Liver (tissue), 3 donors: Measurements from ENCODE around the gene CD14.

Source experiments
- EGR1 ChIP-seq, 2 donors: IDR thresholded peaks; 2 replicates each; pipeline ENCODE4 v1.6.1; 2016 to 2018; ENCODE audit warnings: antibody characterized with exemption in 2 of 2, low read depth in 2 of 2
- FOXA1 ChIP-seq: IDR thresholded peaks from 2 replicates; pipeline ENCODE4 v1.6.1; 2016; ENCODE audit warnings: antibody characterized with exemption
- GABPA ChIP-seq, 2 donors: IDR thresholded peaks in 1 of 2; conservative IDR thresholded peaks in 1 of 2; 2 replicates each; pipeline ENCODE4 v1.6.1; 2016; ENCODE audit warnings: antibody characterized with exemption in 2 of 2, mild to moderate bottlenecking in 1 of 2, moderate library complexity in 1 of 2
- SP1 ChIP-seq: IDR thresholded peaks from 2 replicates; pipeline ENCODE4 v1.6.1; 2018; ENCODE audit warnings: antibody characterized with exemption, mild to moderate bottlenecking
- TAF1 ChIP-seq: conservative IDR thresholded peaks from 2 replicates; pipeline ENCODE4 v1.6.1; 2016; ENCODE audit warnings: antibody characterized with exemption, mild to moderate bottlenecking
- YY1 ChIP-seq: IDR thresholded peaks from 2 replicates; pipeline ENCODE4 v1.6.1; 2016; ENCODE audit warnings: antibody characterized with exemption, mild to moderate bottlenecking
- TF ChIP-seq, protein P1 (sequence below): fragments of 150-350 bp; IDR thresholded peaks from 2 replicates; pipeline ENCODE4 v1.5.1; 2017; ENCODE audit warnings: improper control_type of control experiment, low read depth, low read length; ENCODE audit not compliant: missing input control
- TF ChIP-seq, protein P2 (sequence below): IDR thresholded peaks from 2 replicates; pipeline ENCODE4 v1.6.1; 2016; ENCODE audit warnings: antibody characterized with exemption, mild to moderate bottlenecking
- TF ChIP-seq, protein P3 (sequence below): IDR thresholded peaks from 2 replicates; pipeline ENCODE4 v1.6.1; 2016; ENCODE audit warnings: antibody characterized with exemption
- TF ChIP-seq, protein P4 (sequence below): IDR thresholded peaks from 2 replicates; pipeline ENCODE4 v1.6.1; 2016; ENCODE audit warnings: antibody characterized with exemption
- TF ChIP-seq, protein P5 (sequence below): IDR thresholded peaks from 2 replicates; pipeline ENCODE4 v1.6.1; 2016; ENCODE audit warnings: antibody characterized with exemption
- donor health status: healthy.
- donor health status: healthy.

DNA sequence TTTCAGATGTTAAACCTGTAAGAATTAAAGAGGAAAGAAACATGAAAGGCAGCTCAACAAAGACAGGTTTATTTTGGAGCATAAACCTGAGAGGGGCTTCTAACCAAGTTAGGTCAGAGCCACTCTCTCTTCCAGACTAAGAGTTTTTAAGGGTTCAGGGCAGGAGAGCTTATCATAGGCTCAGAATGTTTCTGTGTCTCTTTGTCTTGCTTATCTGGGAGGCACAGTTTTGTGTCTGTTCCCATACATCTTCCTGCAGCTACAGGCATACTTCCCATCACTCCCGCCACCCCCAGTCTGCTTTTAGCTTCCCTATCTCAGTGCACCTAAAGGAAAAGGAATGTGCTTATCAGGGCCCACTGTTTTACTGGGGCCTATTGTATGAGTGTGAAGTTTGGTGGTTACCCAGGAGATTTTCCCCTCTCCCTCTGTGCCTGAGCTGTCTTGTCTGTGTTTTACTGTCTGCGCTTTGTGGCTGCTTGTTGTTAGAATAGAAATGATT, 21.9 kb downstream of the CD14 start:
- TF ChIP-seq, protein P1, sequence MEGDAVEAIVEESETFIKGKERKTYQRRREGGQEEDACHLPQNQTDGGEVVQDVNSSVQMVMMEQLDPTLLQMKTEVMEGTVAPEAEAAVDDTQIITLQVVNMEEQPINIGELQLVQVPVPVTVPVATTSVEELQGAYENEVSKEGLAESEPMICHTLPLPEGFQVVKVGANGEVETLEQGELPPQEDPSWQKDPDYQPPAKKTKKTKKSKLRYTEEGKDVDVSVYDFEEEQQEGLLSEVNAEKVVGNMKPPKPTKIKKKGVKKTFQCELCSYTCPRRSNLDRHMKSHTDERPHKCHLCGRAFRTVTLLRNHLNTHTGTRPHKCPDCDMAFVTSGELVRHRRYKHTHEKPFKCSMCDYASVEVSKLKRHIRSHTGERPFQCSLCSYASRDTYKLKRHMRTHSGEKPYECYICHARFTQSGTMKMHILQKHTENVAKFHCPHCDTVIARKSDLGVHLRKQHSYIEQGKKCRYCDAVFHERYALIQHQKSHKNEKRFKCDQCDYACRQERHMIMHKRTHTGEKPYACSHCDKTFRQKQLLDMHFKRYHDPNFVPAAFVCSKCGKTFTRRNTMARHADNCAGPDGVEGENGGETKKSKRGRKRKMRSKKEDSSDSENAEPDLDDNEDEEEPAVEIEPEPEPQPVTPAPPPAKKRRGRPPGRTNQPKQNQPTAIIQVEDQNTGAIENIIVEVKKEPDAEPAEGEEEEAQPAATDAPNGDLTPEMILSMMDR: no peak
- TF ChIP-seq YY1 (no peak), TAF1 (no peak), SP1 (no peak), GABPA (IDR thresholded peaks at IDR 0.05 in 1 of 2, conservative IDR thresholded peaks at IDR 0.05 in 1 of 2) (no peak), FOXA1 (no peak), EGR1 (IDR thresholded peaks at IDR 0.05; ENCODE audit: low read depth in 2 of 2) (no peak)
- TF ChIP-seq, protein P2, sequence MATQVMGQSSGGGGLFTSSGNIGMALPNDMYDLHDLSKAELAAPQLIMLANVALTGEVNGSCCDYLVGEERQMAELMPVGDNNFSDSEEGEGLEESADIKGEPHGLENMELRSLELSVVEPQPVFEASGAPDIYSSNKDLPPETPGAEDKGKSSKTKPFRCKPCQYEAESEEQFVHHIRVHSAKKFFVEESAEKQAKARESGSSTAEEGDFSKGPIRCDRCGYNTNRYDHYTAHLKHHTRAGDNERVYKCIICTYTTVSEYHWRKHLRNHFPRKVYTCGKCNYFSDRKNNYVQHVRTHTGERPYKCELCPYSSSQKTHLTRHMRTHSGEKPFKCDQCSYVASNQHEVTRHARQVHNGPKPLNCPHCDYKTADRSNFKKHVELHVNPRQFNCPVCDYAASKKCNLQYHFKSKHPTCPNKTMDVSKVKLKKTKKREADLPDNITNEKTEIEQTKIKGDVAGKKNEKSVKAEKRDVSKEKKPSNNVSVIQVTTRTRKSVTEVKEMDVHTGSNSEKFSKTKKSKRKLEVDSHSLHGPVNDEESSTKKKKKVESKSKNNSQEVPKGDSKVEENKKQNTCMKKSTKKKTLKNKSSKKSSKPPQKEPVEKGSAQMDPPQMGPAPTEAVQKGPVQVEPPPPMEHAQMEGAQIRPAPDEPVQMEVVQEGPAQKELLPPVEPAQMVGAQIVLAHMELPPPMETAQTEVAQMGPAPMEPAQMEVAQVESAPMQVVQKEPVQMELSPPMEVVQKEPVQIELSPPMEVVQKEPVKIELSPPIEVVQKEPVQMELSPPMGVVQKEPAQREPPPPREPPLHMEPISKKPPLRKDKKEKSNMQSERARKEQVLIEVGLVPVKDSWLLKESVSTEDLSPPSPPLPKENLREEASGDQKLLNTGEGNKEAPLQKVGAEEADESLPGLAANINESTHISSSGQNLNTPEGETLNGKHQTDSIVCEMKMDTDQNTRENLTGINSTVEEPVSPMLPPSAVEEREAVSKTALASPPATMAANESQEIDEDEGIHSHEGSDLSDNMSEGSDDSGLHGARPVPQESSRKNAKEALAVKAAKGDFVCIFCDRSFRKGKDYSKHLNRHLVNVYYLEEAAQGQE: no peak
- TF ChIP-seq, protein P3, sequence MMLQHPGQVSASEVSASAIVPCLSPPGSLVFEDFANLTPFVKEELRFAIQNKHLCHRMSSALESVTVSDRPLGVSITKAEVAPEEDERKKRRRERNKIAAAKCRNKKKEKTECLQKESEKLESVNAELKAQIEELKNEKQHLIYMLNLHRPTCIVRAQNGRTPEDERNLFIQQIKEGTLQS: no peak
- TF ChIP-seq, protein P4, sequence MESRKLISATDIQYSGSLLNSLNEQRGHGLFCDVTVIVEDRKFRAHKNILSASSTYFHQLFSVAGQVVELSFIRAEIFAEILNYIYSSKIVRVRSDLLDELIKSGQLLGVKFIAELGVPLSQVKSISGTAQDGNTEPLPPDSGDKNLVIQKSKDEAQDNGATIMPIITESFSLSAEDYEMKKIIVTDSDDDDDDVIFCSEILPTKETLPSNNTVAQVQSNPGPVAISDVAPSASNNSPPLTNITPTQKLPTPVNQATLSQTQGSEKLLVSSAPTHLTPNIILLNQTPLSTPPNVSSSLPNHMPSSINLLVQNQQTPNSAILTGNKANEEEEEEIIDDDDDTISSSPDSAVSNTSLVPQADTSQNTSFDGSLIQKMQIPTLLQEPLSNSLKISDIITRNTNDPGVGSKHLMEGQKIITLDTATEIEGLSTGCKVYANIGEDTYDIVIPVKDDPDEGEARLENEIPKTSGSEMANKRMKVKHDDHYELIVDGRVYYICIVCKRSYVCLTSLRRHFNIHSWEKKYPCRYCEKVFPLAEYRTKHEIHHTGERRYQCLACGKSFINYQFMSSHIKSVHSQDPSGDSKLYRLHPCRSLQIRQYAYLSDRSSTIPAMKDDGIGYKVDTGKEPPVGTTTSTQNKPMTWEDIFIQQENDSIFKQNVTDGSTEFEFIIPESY: no peak
- TF ChIP-seq, protein P5, sequence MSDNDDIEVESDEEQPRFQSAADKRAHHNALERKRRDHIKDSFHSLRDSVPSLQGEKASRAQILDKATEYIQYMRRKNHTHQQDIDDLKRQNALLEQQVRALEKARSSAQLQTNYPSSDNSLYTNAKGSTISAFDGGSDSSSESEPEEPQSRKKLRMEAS: no peak
